Body of pancreas (tissue), 4 donors: ENCODE results near the gene VPS37B. TPM values are rescaled to one million over a fixed set of nuclear protein-coding genes. Genes with fewer than 3 reads are reported as not detected.

Experiments
- ATAC-seq: fragments of 150-250 bp; one replicate; pipeline ENCODE4 v1.9.1; 2016
- DNase-seq, 4 donors: peaks; one replicate each; pipeline ENCODE4 v3.0.0-alpha.2; 2019
- H3K27ac ChIP-seq, 4 donors: fragments of 200-600 bp; sonication (generic); 1 replicate in 3 of 4; 2 replicates in 1 of 4; pipeline versions ENCODE4 v1.5.1 to v1.6.1; 2016 to 2019; ENCODE audit warnings: mild to moderate bottlenecking in 1 of 4, mixed read lengths in 1 of 4, moderate library complexity in 1 of 4
- H3K27me3 ChIP-seq, 2 donors: fragments of 200-600 bp; sonication (generic); one replicate each; pipeline ENCODE4 v1.6.0; 2016; ENCODE audit warnings: mild to moderate bottlenecking in 1 of 2
- H3K36me3 ChIP-seq, 2 donors: fragments of 200-600 bp; sonication (generic); replicated peaks in 1 of 2; 2 replicates each; pipeline ENCODE4 v1.5.1; 2016; ENCODE audit warnings: low read depth in 2 of 2; ENCODE audit not compliant: insufficient read depth in 1 of 2
- H3K4me1 ChIP-seq: fragments of 200-600 bp; sonication (generic); one replicate; pipeline ENCODE4 v1.6.0; 2016
- H3K4me3 ChIP-seq, 2 donors: fragments of 200-600 bp; sonication (generic); 1 replicate in 1 of 2; 2 replicates in 1 of 2; pipeline ENCODE4 v1.5.1; 2016 to 2019
- H3K9me3 ChIP-seq, 3 donors: fragments of 200-600 bp; sonication (generic); 1 replicate in 2 of 3; 2 replicates in 1 of 3; pipeline ENCODE4 v1.5.1; 2016
- CTCF ChIP-seq, 7 experiments: fragments of 450-650 bp in 4 of 7; fragments of 200-600 bp in 3 of 7; sonication (generic) in 3 of 7; IDR thresholded peaks; one replicate each; pipeline ENCODE4 v1.5.1; 2016 to 2019; ENCODE audit warnings: antibody characterized with exemption in 7 of 7
- POLR2A ChIP-seq, 3 donors: fragments of 450-650 bp; IDR thresholded peaks; one replicate each; pipeline ENCODE4 v1.6.1; 2016; ENCODE audit warnings: antibody characterized with exemption in 3 of 3, mild to moderate bottlenecking in 2 of 3
- WGBS, 2 donors: methylation state at CpG; one replicate each; pipeline ENCODE4 v1.1.5; 2017; 5-methylcytosine and 5-hydroxymethylcytosine counted together
- intact Hi-C: fragments of 100-400 bp; cut with DNase I; formaldehyde crosslinking; loops from one replicate; pipeline ENCODE4 v1.15.1; 2023
- total RNA-seq, 2 donors: library from RNA; depleted of rRNA; stranded (reverse); fragments of >200 nt; gene quantifications; one replicate each; pipeline ENCODE4 v1.1.0, GENCODE V29; 2016

The VPS37B gene
- total RNA-seq, 2 donors from 2014 or later: 18.7 to 46.8 TPM

- Histone ChIP-seq H3K36me3 (no peaks in the 10 kb centered on the region), H3K9me3 (no peaks in the 10 kb centered on the region), H3K27ac (no peak overlapping the region), H3K4me3 (no peak overlapping the region), H3K27me3 (no peaks in the 10 kb centered on the region), H3K4me1 (peaks cover 29% of the 10 kb centered on the region)
- ATAC-seq: no peak
- TF ChIP-seq POLR2A (IDR thresholded peaks at IDR 0.05) (no peak), CTCF (IDR thresholded peaks at IDR 0.05) (no peak)
- 38 to 53% methylated on average over 10 of the region's 10 CpGs for WGBS, 2 donors
- intact Hi-C loops: no loop called here
- peak in 1 of 4 donors; percentile 39 for DNase-seq
Measured at GRCh38 chr12:122819209-122819785, 76.6 kb downstream of the VPS37B start.

Other genes with a start within 250 kb of the VPS37B start
- gene HCAR2, start 192.8 kb downstream of the VPS37B start, total RNA-seq: not detected
- under 1 TPM in 1 of 2 donors, not detected in 1; 0.33 TPM for gene HCAR3, start 179.3 kb downstream of the VPS37B start, total RNA-seq
- under 1 TPM in 1 of 2 donors, not detected in 1; 0.26 TPM for gene HCAR1, start 165.3 kb downstream of the VPS37B start, total RNA-seq
- gene DENR, start 143.3 kb downstream of the VPS37B start, total RNA-seq: 10 to 100 TPM; 25.4 to 26.4 TPM
- not detected for gene CCDC62, start 121.6 kb downstream of the VPS37B start, total RNA-seq
- gene HIP1R, start 60.7 kb downstream of the VPS37B start, total RNA-seq: 100 to 1,000 TPM; 111 to 183 TPM
- gene ABCB9, start 70.3 kb upstream of the VPS37B start, total RNA-seq: 1 to 10 TPM; 5.2 to 7.9 TPM
- gene OGFOD2, start 79.1 kb upstream of the VPS37B start, total RNA-seq: 10 to 100 TPM in 1 of 2 donors, 1 to 10 TPM in 1; 8.6 to 25.4 TPM
- gene ARL6IP4, start 84.6 kb upstream of the VPS37B start, total RNA-seq: 100 to 1,000 TPM; 215 to 237 TPM